T-helper 1 cell treated with Interleukin-12 subunit alpha and Interleukin-12 subunit beta and Interleukin-4 antibody, amounts not matched to agents 30 μg/mL and 1 μg/mL, for 36 hours (primary cell): ENCODE results near the gene TIAM2.
"Not testable (repeated sequence)": the region's sequence is repeated elsewhere in the genome, so short reads cannot be mapped to it uniquely, and the experiment has no call there.

Experiments used
- H3K27ac Mint-ChIP-seq: one replicate; pipeline ENCODE4 v1.8.0; 2021; ENCODE audit warnings: mild to moderate bottlenecking, mixed read lengths
- H3K27me3 Mint-ChIP-seq: one replicate; pipeline ENCODE4 v1.8.0; 2021; ENCODE audit warnings: low read depth, mixed read lengths
- H3K36me3 Mint-ChIP-seq: one replicate; pipeline ENCODE4 v1.8.0; 2021; ENCODE audit warnings: low read depth, mixed read lengths
- H3K4me1 Mint-ChIP-seq: one replicate; pipeline ENCODE4 v1.8.0; 2021; ENCODE audit warnings: low read depth, mixed read lengths
- H3K4me3 Mint-ChIP-seq: one replicate; pipeline ENCODE4 v1.8.0; 2021; ENCODE audit warnings: mild to moderate bottlenecking, moderate library complexity, mixed read lengths
- H3K9me3 Mint-ChIP-seq: one replicate; pipeline ENCODE4 v1.8.0; 2021; ENCODE audit warnings: mixed read lengths

Gene TIAM2

GRCh38 chr6:155106456-155107115 lies 111.5 kb downstream of the TIAM2 start:
- Mint-ChIP-seq H3K27me3 (no peaks in the 10 kb centered on the region), H3K4me1 (peaks cover 18% of the 10 kb centered on the region), H3K9me3 (no peaks in the 10 kb centered on the region), H3K27ac (peak overlapping the region; percentile 2), H3K36me3 (peaks cover 1% of the 10 kb centered on the region), H3K4me3 (peak overlapping the region; percentile 59)

GRCh38 chr6:155107432-155108069 lies 112.4 kb downstream of the TIAM2 start:
- H3K9me3 Mint-ChIP-seq: no peaks in the 10 kb centered on the region
- H3K27ac Mint-ChIP-seq: peak overlapping the region; percentile 56
- H3K36me3 Mint-ChIP-seq: peaks cover 1% of the 10 kb centered on the region
- H3K4me3 Mint-ChIP-seq: peak overlapping the region; percentile 59
- H3K4me1 Mint-ChIP-seq: peaks cover 18% of the 10 kb centered on the region
- no peaks in the 10 kb centered on the region for H3K27me3 Mint-ChIP-seq

GRCh38 chr6:155108070-155108820 lies 113.1 kb downstream of the TIAM2 start:
- Mint-ChIP-seq H3K36me3 (peaks cover 1% of the 10 kb centered on the region), H3K9me3 (no peaks in the 10 kb centered on the region), H3K27ac (peak overlapping the region; percentile 23), H3K4me1 (peaks cover 20% of the 10 kb centered on the region), H3K27me3 (no peaks in the 10 kb centered on the region), H3K4me3 (peak overlapping the region; percentile 16)

- H3K9me3 Mint-ChIP-seq: no peaks in the 10 kb centered on the region
- no peak overlapping the region for H3K27ac Mint-ChIP-seq
Measured at GRCh38 chr6:155110721-155111120, 115.6 kb downstream of the TIAM2 start.

GRCh38 chr6:155112757-155113156 lies 117.6 kb downstream of the TIAM2 start:
- no peak overlapping the region for H3K4me3 Mint-ChIP-seq
- H3K36me3 Mint-ChIP-seq: peaks cover 1% of the 10 kb centered on the region
- H3K9me3 Mint-ChIP-seq: no peaks in the 10 kb centered on the region
- H3K4me1 Mint-ChIP-seq: peaks cover 11% of the 10 kb centered on the region
- no peaks in the 10 kb centered on the region for H3K27me3 Mint-ChIP-seq
- no peak overlapping the region for H3K27ac Mint-ChIP-seq

More at GRCh38 chr6:155110721-155111120, 115.6 kb downstream of the TIAM2 start:
- no peaks in the 10 kb centered on the region for H3K27me3 Mint-ChIP-seq
- H3K4me3 Mint-ChIP-seq: no peak overlapping the region
- H3K36me3 Mint-ChIP-seq: peaks cover 1% of the 10 kb centered on the region
- H3K4me1 Mint-ChIP-seq: peaks cover 15% of the 10 kb centered on the region

- no peak overlapping the region for H3K27ac Mint-ChIP-seq
- peaks cover 11% of the 10 kb centered on the region for H3K4me1 Mint-ChIP-seq
- no peaks in the 10 kb centered on the region for H3K27me3 Mint-ChIP-seq
- H3K4me3 Mint-ChIP-seq: no peak overlapping the region
- peaks cover 5% of the 10 kb centered on the region for H3K36me3 Mint-ChIP-seq
- no peaks in the 10 kb centered on the region for H3K9me3 Mint-ChIP-seq
Measured at GRCh38 chr6:155115893-155116570, 120.9 kb downstream of the TIAM2 start.

GRCh38 chr6:155116571-155116910 lies 121.4 kb downstream of the TIAM2 start:
- Mint-ChIP-seq H3K4me1 (peaks cover 14% of the 10 kb centered on the region), H3K9me3 (no peaks in the 10 kb centered on the region), H3K4me3 (no peak overlapping the region), H3K27me3 (no peaks in the 10 kb centered on the region), H3K27ac (no peak overlapping the region), H3K36me3 (peaks cover 5% of the 10 kb centered on the region)

- Mint-ChIP-seq H3K27ac (no peak overlapping the region), H3K27me3 (no peaks in the 10 kb centered on the region), H3K4me3 (no peak overlapping the region), H3K4me1 (peaks cover 20% of the 10 kb centered on the region), H3K9me3 (no peaks in the 10 kb centered on the region), H3K36me3 (peaks cover 5% of the 10 kb centered on the region)
Measured at GRCh38 chr6:155117256-155117655, 122.1 kb downstream of the TIAM2 start.

- H3K27me3 Mint-ChIP-seq: no peaks in the 10 kb centered on the region
- no peaks in the 10 kb centered on the region for H3K9me3 Mint-ChIP-seq
- H3K36me3 Mint-ChIP-seq: peaks cover 5% of the 10 kb centered on the region
- H3K4me3 Mint-ChIP-seq: no peak overlapping the region
- no peak overlapping the region for H3K27ac Mint-ChIP-seq
- H3K4me1 Mint-ChIP-seq: peaks cover 20% of the 10 kb centered on the region
Measured at GRCh38 chr6:155117785-155118184, 122.7 kb downstream of the TIAM2 start.

- H3K36me3 Mint-ChIP-seq, H3K9me3 Mint-ChIP-seq, H3K27me3 Mint-ChIP-seq, H3K27ac Mint-ChIP-seq, H3K4me3 Mint-ChIP-seq: not testable (repeated sequence)
- peaks cover 16% of the 10 kb centered on the region for H3K4me1 Mint-ChIP-seq
Measured at GRCh38 chr6:155119201-155119600, 124.1 kb downstream of the TIAM2 start.

GRCh38 chr6:155120034-155120433 lies 124.9 kb downstream of the TIAM2 start:
- Mint-ChIP-seq H3K27ac (no peak overlapping the region), H3K4me3 (no peak overlapping the region), H3K4me1 (peaks cover 16% of the 10 kb centered on the region), H3K36me3 (peaks cover 5% of the 10 kb centered on the region), H3K27me3 (no peaks in the 10 kb centered on the region), H3K9me3 (no peaks in the 10 kb centered on the region)

GRCh38 chr6:155121294-155121693 lies 126.2 kb downstream of the TIAM2 start:
- peaks cover 17% of the 10 kb centered on the region for H3K4me1 Mint-ChIP-seq
- H3K27me3 Mint-ChIP-seq: no peaks in the 10 kb centered on the region
- H3K36me3 Mint-ChIP-seq: peaks cover 7% of the 10 kb centered on the region
- H3K27ac Mint-ChIP-seq: no peak overlapping the region
- no peak overlapping the region for H3K4me3 Mint-ChIP-seq
- no peaks in the 10 kb centered on the region for H3K9me3 Mint-ChIP-seq

- peaks cover 13% of the 10 kb centered on the region for H3K4me1 Mint-ChIP-seq
- no peak overlapping the region for H3K4me3 Mint-ChIP-seq
- peaks cover 7% of the 10 kb centered on the region for H3K36me3 Mint-ChIP-seq
- no peak overlapping the region for H3K27ac Mint-ChIP-seq
- no peaks in the 10 kb centered on the region for H3K9me3 Mint-ChIP-seq
- no peaks in the 10 kb centered on the region for H3K27me3 Mint-ChIP-seq
Measured at GRCh38 chr6:155121699-155122098, 126.6 kb downstream of the TIAM2 start.

- Mint-ChIP-seq H3K4me3 (no peak overlapping the region), H3K27me3 (no peaks in the 10 kb centered on the region), H3K9me3 (no peaks in the 10 kb centered on the region), H3K27ac (no peak overlapping the region), H3K36me3 (peaks cover 7% of the 10 kb centered on the region), H3K4me1 (peaks cover 16% of the 10 kb centered on the region)
Measured at GRCh38 chr6:155122199-155122950, 127.3 kb downstream of the TIAM2 start.
